Astrocyte of the spinal cord (primary cell): ENCODE measurements around the gene FBXL22.

Source experiments
- DNase-seq: peaks from one replicate; pipeline ENCODE4 v3.0.0; 2011; ENCODE audit warnings: low read depth, low spot score
- H3K4me3 ChIP-seq: 2 replicates; pipeline ENCODE4 v1.5.1; 2011; ENCODE audit warnings: low read depth, mild to moderate bottlenecking, low read length, moderate library complexity
- CTCF ChIP-seq: IDR thresholded peaks from 2 replicates; pipeline ENCODE4 v1.5.1; 2012; ENCODE audit warnings: low read depth, mild to moderate bottlenecking, low read length, inconsistent platforms
- in situ Hi-C: cut with HindIII; loops from 2 replicates; pipeline ENCODE4 v1.10.0; 2017; ENCODE audit warnings: low sequenced_read_pairs

Gene FBXL22

GRCh38 chr15:63601704-63602185 lies 4.6 kb downstream of the FBXL22 start:
- in situ Hi-C loops: no loop called here
- H3K4me3 ChIP-seq: peak overlapping the region; percentile 69
- TF ChIP-seq CTCF: no peak
- DNase-seq: peak; percentile 28

GRCh38 chr15:63602595-63602994 lies 5.4 kb downstream of the FBXL22 start:
- no peak for DNase-seq
- in situ Hi-C loops: no loop called here
- no peak for TF ChIP-seq CTCF
- no peak overlapping the region for H3K4me3 ChIP-seq

GRCh38 chr15:63603516-63603915 lies 6.3 kb downstream of the FBXL22 start:
- H3K4me3 ChIP-seq: no peak overlapping the region
- DNase-seq: no peak
- no peak for TF ChIP-seq CTCF
- in situ Hi-C loops: no loop called here

GRCh38 chr15:63604281-63604680 lies 7.1 kb downstream of the FBXL22 start:
- TF ChIP-seq CTCF: no peak
- no peak for DNase-seq
- in situ Hi-C loops: no loop called here

GRCh38 chr15:63605036-63605435 lies 7.8 kb downstream of the FBXL22 start:
- no peak overlapping the region for H3K4me3 ChIP-seq
- in situ Hi-C loops: no loop called here
- DNase-seq: no peak
- no peak for TF ChIP-seq CTCF

More at GRCh38 chr15:63604281-63604680, 7.1 kb downstream of the FBXL22 start:
- no peak overlapping the region for H3K4me3 ChIP-seq

GRCh38 chr15:63605816-63606215 lies 8.6 kb downstream of the FBXL22 start:
- TF ChIP-seq CTCF: no peak

GRCh38 chr15:63606308-63606707 lies 9.1 kb downstream of the FBXL22 start:
- no peak for TF ChIP-seq CTCF
- H3K4me3 ChIP-seq: no peak overlapping the region
- DNase-seq: no peak
- in situ Hi-C loops: no loop called here

More at GRCh38 chr15:63605816-63606215, 8.6 kb downstream of the FBXL22 start:
- in situ Hi-C loops: no loop called here
- DNase-seq: no peak
- no peak overlapping the region for H3K4me3 ChIP-seq
